Thoracic aorta (tissue), 2 donors: ENCODE results near the gene SLCO1A2. TPM values are rescaled to one million over a fixed set of nuclear protein-coding genes. Genes with fewer than 3 reads are reported as not detected.

Experiments
- ATAC-seq: fragments of 150-250 bp; one replicate; pipeline ENCODE4 v1.8.0; 2017; ENCODE audit warnings: low read depth; ENCODE audit not compliant: insufficient number of reproducible peaks, low FRiP score
- DNase-seq: peaks from one replicate; pipeline ENCODE4 v3.0.0-alpha.2; 2020; ENCODE audit warnings: low spot score
- H3K27ac ChIP-seq, 2 donors: fragments of 200-600 bp; sonication (generic); 1 replicate in 1 of 2; 2 replicates in 1 of 2; pipeline ENCODE4 v1.5.1; 2016; ENCODE audit warnings: mild to moderate bottlenecking in 2 of 2, moderate library complexity in 2 of 2
- H3K27me3 ChIP-seq: fragments of 200-600 bp; sonication (generic); replicated peaks from 2 replicates; pipeline ENCODE4 v1.6.0; 2016; ENCODE audit warnings: mild to moderate bottlenecking; ENCODE audit not compliant: insufficient read depth
- H3K36me3 ChIP-seq: fragments of 200-600 bp; sonication (generic); one replicate; pipeline ENCODE4 v1.5.1; 2016
- H3K4me1 ChIP-seq, 2 donors: fragments of 200-600 bp; sonication (generic); 1 replicate in 1 of 2; 2 replicates in 1 of 2; pipeline versions ENCODE4 v1.5.1 to v1.6.0; 2016; ENCODE audit warnings: low read depth in 2 of 2, mild to moderate bottlenecking in 1 of 2; ENCODE audit not compliant: control insufficient read depth in 1 of 2
- H3K4me3 ChIP-seq: fragments of 200-600 bp; sonication (generic); 2 replicates; pipeline ENCODE4 v1.5.1; 2016; ENCODE audit warnings: mild to moderate bottlenecking
- H3K9me3 ChIP-seq: fragments of 200-600 bp; sonication (generic); 2 replicates; pipeline ENCODE4 v1.5.1; 2016
- total RNA-seq, 2 donors: library from RNA; depleted of rRNA; stranded (reverse); fragments of >200 nt; gene quantifications; one replicate each; pipeline versions ENCODE4 v1.1.0 to v1.2.3, GENCODE V29; 2016
- TF ChIP-seq, protein P1 (sequence below): fragments of 200-600 bp; sonication (generic); IDR thresholded peaks from one replicate; pipeline ENCODE4 v1.5.1; 2019; ENCODE audit warnings: antibody characterized with exemption

SLCO1A2 gene
- total RNA-seq, 2 donors from 2014 or later: not detected

DNA sequence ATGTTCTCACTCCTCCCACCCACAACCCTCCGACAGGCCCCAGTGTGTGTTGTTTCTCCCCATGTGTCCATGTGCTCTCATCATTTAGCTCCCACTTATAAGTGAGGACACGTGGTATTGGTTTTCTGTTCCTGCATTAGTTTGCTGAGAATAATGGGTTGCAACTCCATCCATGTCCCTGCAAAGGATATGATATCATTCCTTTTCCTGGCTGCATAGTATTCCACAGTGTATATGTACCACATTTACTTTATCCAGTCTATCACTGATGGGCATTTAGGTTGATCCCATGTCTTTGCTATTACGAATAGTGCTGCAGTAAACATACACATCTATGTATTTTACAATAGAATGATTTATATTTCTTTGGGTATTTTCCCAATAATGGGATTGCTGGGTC is 77.5 kb downstream of the SLCO1A2 start:
- H3K36me3 ChIP-seq: no peaks in the 10 kb centered on the region
- no peak for ATAC-seq
- TF ChIP-seq, protein P1, sequence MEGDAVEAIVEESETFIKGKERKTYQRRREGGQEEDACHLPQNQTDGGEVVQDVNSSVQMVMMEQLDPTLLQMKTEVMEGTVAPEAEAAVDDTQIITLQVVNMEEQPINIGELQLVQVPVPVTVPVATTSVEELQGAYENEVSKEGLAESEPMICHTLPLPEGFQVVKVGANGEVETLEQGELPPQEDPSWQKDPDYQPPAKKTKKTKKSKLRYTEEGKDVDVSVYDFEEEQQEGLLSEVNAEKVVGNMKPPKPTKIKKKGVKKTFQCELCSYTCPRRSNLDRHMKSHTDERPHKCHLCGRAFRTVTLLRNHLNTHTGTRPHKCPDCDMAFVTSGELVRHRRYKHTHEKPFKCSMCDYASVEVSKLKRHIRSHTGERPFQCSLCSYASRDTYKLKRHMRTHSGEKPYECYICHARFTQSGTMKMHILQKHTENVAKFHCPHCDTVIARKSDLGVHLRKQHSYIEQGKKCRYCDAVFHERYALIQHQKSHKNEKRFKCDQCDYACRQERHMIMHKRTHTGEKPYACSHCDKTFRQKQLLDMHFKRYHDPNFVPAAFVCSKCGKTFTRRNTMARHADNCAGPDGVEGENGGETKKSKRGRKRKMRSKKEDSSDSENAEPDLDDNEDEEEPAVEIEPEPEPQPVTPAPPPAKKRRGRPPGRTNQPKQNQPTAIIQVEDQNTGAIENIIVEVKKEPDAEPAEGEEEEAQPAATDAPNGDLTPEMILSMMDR: no peak
- no peaks in the 10 kb centered on the region for H3K27me3 ChIP-seq
- DNase-seq: no peak
- H3K4me3 ChIP-seq: no peak overlapping the region
- no peak overlapping the region for H3K27ac ChIP-seq
- H3K4me1 ChIP-seq: no peaks in the 10 kb centered on the region
- no peaks in the 10 kb centered on the region for H3K9me3 ChIP-seq

DNA sequence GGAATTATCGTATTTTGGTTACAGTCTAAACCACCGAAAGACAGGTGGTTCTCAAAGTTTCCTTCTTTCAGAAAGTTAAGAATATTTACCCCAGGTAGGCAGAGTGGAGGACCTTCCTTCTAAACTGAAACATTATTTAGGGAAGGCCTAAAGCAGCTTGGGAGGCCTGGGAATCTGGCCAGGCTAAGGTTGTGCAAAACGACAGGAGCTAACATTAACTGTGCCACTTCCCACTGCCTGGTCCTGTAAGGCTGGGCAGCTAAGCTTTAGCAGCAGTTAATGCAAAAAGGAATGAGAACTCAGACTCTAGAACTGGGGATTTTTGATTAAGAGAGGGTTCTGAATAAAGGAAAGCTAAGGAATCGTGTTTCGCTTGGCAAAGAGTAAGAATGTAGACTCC is 82.6 kb downstream of the SLCO1A2 start:
- Histone ChIP-seq H3K27me3 (no peaks in the 10 kb centered on the region), H3K9me3 (no peaks in the 10 kb centered on the region), H3K27ac (no peak overlapping the region), H3K36me3 (no peaks in the 10 kb centered on the region), H3K4me3 (no peak overlapping the region), H3K4me1 (no peaks in the 10 kb centered on the region)
- TF ChIP-seq, protein P1: no peak
- no peak for DNase-seq
- no peak for ATAC-seq

DNA sequence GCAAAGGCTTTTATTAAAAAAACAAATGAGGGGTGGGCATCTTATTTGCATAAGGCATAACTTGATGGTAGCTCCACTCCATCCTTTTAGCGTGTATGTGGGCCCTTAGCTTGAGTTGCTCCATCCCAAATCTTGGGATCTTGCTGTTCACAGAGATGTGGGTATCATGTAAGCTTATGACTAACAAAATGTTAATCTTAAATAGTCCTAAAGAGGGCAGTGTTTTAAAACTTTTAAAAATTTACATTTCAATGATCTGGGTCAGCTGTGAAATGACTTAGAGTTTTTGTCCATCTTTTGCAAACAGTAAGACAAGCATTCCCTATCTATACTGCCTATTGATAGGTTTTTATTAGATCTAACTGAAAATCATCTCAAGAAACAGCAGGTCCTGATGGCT is 86.0 kb downstream of the SLCO1A2 start:
- TF ChIP-seq, protein P1: no peak
- no peak overlapping the region for H3K27ac ChIP-seq
- H3K27me3 ChIP-seq: no peaks in the 10 kb centered on the region
- ATAC-seq (no peak), DNase-seq (no peak)
- H3K9me3 ChIP-seq: no peaks in the 10 kb centered on the region
- no peaks in the 10 kb centered on the region for H3K36me3 ChIP-seq
- H3K4me1 ChIP-seq: no peaks in the 10 kb centered on the region
- no peak overlapping the region for H3K4me3 ChIP-seq

DNA sequence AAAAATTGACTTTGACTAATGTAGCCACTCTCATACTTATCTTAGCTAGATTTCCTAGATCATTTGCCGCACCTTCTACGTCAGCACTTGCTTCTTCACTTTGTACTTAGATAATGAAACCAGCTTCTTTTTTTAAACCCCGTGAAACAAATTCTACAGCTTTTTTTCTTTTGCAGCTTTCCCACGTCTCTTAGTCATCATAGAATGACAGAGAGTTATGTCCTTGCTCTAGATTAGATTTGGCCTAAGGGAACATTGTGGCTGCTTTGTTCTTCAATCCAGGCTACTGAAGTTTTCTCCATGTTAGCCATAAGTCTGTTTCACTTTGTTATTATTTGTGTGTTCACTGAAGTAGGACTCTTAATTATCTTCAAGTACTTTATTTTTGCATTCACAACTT is 94.9 kb downstream of the SLCO1A2 start:
- no peak for ATAC-seq
- no peaks in the 10 kb centered on the region for H3K4me1 ChIP-seq
- DNase-seq: no peak
- no peak overlapping the region for H3K27ac ChIP-seq
- H3K4me3 ChIP-seq: no peak overlapping the region
- no peaks in the 10 kb centered on the region for H3K9me3 ChIP-seq
- H3K27me3 ChIP-seq: no peaks in the 10 kb centered on the region
- TF ChIP-seq, protein P1: no peak
- H3K36me3 ChIP-seq: no peaks in the 10 kb centered on the region

DNA sequence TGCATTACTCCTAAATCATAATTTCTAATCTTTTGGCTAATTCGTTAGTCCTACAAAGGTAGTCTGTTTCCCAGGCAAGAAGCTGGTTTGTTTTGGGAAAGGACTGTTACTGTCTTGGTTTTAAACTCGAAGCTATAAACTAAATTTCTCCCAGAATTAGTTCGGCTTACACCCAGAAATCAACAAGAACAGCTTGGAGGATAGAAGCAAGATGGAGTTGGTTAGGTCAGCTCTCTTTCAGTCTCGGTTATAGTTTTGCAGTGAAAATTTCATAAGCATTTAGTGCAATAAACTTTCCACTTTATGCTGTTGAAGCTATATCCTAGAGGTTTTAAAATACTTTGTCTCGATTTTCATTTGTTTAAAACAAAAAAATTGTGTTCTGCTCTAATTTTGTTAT is 100.3 kb downstream of the SLCO1A2 start:
- TF ChIP-seq, protein P1: no peak
- no peaks in the 10 kb centered on the region for H3K36me3 ChIP-seq
- ATAC-seq: no peak
- no peak for DNase-seq
- H3K27ac ChIP-seq: no peak overlapping the region
- H3K4me3 ChIP-seq: no peak overlapping the region
- no peaks in the 10 kb centered on the region for H3K9me3 ChIP-seq
- no peaks in the 10 kb centered on the region for H3K4me1 ChIP-seq
- H3K27me3 ChIP-seq: no peaks in the 10 kb centered on the region
